ENCODE results near the gene FUT6.
A peak's percentile ranks its signal among the peaks of the same experiment; 100 is the strongest.

Gene FUT6

GRCh38 chr19:5805462-5806132, 33.9 kb downstream of the FUT6 start:
- peak; percentile 67 for DNase-seq (ENCODE audit: low spot score)

GRCh38 chr19:5804516-5805461, 34.7 kb downstream of the FUT6 start, which contains the start of gene NRTN:
Gene NRTN, plus strand, starts transcription at chr19:5805067. Its CDS starts 19,099 bp downstream, at chr19:5824166.
- DNase-seq (ENCODE audit: low spot score), result peak; percentile 10

- DNase-seq (ENCODE audit: low spot score), result peak; percentile 78
Measured at GRCh38 chr19:5803752-5804515, 35.6 kb downstream of the FUT6 start.

- peak; percentile 11 for DNase-seq (ENCODE audit: low spot score)
Measured at GRCh38 chr19:5803441-5803751, 36.1 kb downstream of the FUT6 start.

- peak; percentile 92 for DNase-seq (ENCODE audit: low spot score)
Measured at GRCh38 chr19:5801796-5802619, 37.5 kb downstream of the FUT6 start.

GRCh38 chr19:5800361-5801270, 38.9 kb downstream of the FUT6 start:
- DNase-seq (ENCODE audit: low spot score), result no peak

- DNase-seq (ENCODE audit: low spot score), result no peak
Measured at GRCh38 chr19:5799247-5800241, 40.0 kb downstream of the FUT6 start.

GRCh38 chr19:5798244-5798643, 41.3 kb downstream of the FUT6 start:
- DNase-seq (ENCODE audit: low spot score), result no peak

GRCh38 chr19:5795382-5795919, 44.1 kb downstream of the FUT6 start:
- no peak for DNase-seq (ENCODE audit: low spot score)

GRCh38 chr19:5793188-5793587, 46.3 kb downstream of the FUT6 start:
- DNase-seq (ENCODE audit: low spot score), result no peak

GRCh38 chr19:5792224-5792623, 47.3 kb downstream of the FUT6 start:
- DNase-seq (ENCODE audit: low spot score), result no peak

GRCh38 chr19:5790559-5791520, 48.7 kb downstream of the FUT6 start, which contains the start of gene DUS3L:
Gene DUS3L, minus strand, starts transcription at chr19:5791163. Its CDS starts 22 bp downstream, at chr19:5791141.
- DNase-seq (ENCODE audit: low spot score), result peak; percentile 99

GRCh38 chr19:5789886-5790558, 49.5 kb downstream of the FUT6 start:
- DNase-seq (ENCODE audit: low spot score), result no peak

GRCh38 chr19:5789351-5789761, 50.1 kb downstream of the FUT6 start:
- DNase-seq (ENCODE audit: low spot score), result no peak

GRCh38 chr19:5788422-5788821, 51.1 kb downstream of the FUT6 start:
- DNase-seq (ENCODE audit: low spot score), result no peak

- no peak for DNase-seq (ENCODE audit: low spot score)
Measured at GRCh38 chr19:5787409-5788182, 51.9 kb downstream of the FUT6 start.

Measured in cerebellar cortex (tissue), 1 donor.